Nephron (organoid): ENCODE measurements around the gene GNAZ.

Experiments
- H3K27ac Mint-ChIP-seq, 3 experiments: 2 replicates each; pipeline ENCODE4 v1.8.0; 2020; ENCODE audit warnings: mixed read lengths in 3 of 3, mild to moderate bottlenecking in 2 of 3, moderate library complexity in 1 of 3
- H3K27me3 Mint-ChIP-seq: 2 replicates; pipeline ENCODE4 v1.8.0; 2021; ENCODE audit warnings: low read depth, mild to moderate bottlenecking, moderate library complexity, mixed read lengths
- H3K36me3 Mint-ChIP-seq: 2 replicates; pipeline ENCODE4 v1.8.0; 2020; ENCODE audit warnings: low read depth, mixed read lengths
- H3K4me1 Mint-ChIP-seq: 2 replicates; pipeline ENCODE4 v1.8.0; 2020; ENCODE audit warnings: mixed read lengths
- H3K4me3 Mint-ChIP-seq, 3 experiments: 2 replicates each; pipeline ENCODE4 v1.8.0; 2020; ENCODE audit warnings: mild to moderate bottlenecking in 3 of 3, mixed read lengths in 3 of 3, moderate library complexity in 2 of 3
- H3K9me3 Mint-ChIP-seq: 2 replicates; pipeline ENCODE4 v1.8.0; 2020; ENCODE audit warnings: mixed read lengths
- CTCF ChIP-seq, 3 experiments: fragments of 200-600 bp; sonication (generic); IDR thresholded peaks; one replicate each; pipeline ENCODE4 v1.5.0; 2021; ENCODE audit warnings: antibody characterized with exemption in 3 of 3; ENCODE audit not compliant: unreplicated experiment in 3 of 3

The GNAZ gene

GRCh38 chr22:23161029-23161428, 90.7 kb downstream of the GNAZ start:
- Mint-ChIP-seq H3K4me3 (no peak overlapping the region), H3K9me3 (no peaks in the 10 kb centered on the region), H3K27ac (no peak overlapping the region), H3K27me3 (no peaks in the 10 kb centered on the region), H3K4me1 (no peaks in the 10 kb centered on the region), H3K36me3 (no peaks in the 10 kb centered on the region)
- no peak for TF ChIP-seq CTCF (IDR thresholded peaks at IDR 0.05; ENCODE audit: unreplicated experiment in 3 of 3)

- Mint-ChIP-seq H3K4me3 (no peak overlapping the region), H3K27me3 (peaks cover 3% of the 10 kb centered on the region), H3K27ac (no peak overlapping the region), H3K4me1 (no peaks in the 10 kb centered on the region), H3K36me3 (no peaks in the 10 kb centered on the region), H3K9me3 (no peaks in the 10 kb centered on the region)
- TF ChIP-seq CTCF (IDR thresholded peaks at IDR 0.05; ENCODE audit: unreplicated experiment in 3 of 3), result no peak
Measured at GRCh38 chr22:23161574-23161973, 91.3 kb downstream of the GNAZ start.

- Mint-ChIP-seq H3K9me3 (no peaks in the 10 kb centered on the region), H3K27me3 (peaks cover 3% of the 10 kb centered on the region), H3K4me3 (no peak overlapping the region), H3K27ac (no peak overlapping the region), H3K36me3 (no peaks in the 10 kb centered on the region), H3K4me1 (no peaks in the 10 kb centered on the region)
- no peak for TF ChIP-seq CTCF (IDR thresholded peaks at IDR 0.05; ENCODE audit: unreplicated experiment in 3 of 3)
Measured at GRCh38 chr22:23163665-23164064, 93.3 kb downstream of the GNAZ start.

- Mint-ChIP-seq H3K9me3 (no peaks in the 10 kb centered on the region), H3K27ac (no peak overlapping the region), H3K27me3 (peaks cover 3% of the 10 kb centered on the region), H3K4me1 (no peaks in the 10 kb centered on the region), H3K4me3 (no peak overlapping the region), H3K36me3 (no peaks in the 10 kb centered on the region)
- no peak for TF ChIP-seq CTCF (IDR thresholded peaks at IDR 0.05; ENCODE audit: unreplicated experiment in 3 of 3)
Measured at GRCh38 chr22:23164091-23164490, 93.8 kb downstream of the GNAZ start.

- Mint-ChIP-seq H3K27ac (no peak overlapping the region), H3K36me3 (no peaks in the 10 kb centered on the region), H3K27me3 (peaks cover 3% of the 10 kb centered on the region), H3K4me3 (no peak overlapping the region), H3K4me1 (no peaks in the 10 kb centered on the region), H3K9me3 (no peaks in the 10 kb centered on the region)
- TF ChIP-seq CTCF (IDR thresholded peaks at IDR 0.05; ENCODE audit: unreplicated experiment in 3 of 3), result no peak
Measured at GRCh38 chr22:23166042-23166831, 95.9 kb downstream of the GNAZ start.
